Dedifferentiated amniotic fluid mesenchymal stem cell (primary cell): ENCODE measurements around the gene HECTD4.
A peak's percentile ranks its signal among the peaks of the same experiment; 100 is the strongest.
"Not testable (repeated sequence)": the region's sequence is repeated elsewhere in the genome, so short reads cannot be mapped to it uniquely, and the experiment has no call there.

Source experiments
- DNase-seq: peaks from one replicate; pipeline ENCODE4 v3.0.0-alpha.2; 2016; ENCODE audit errors: extremely low spot score

HECTD4 gene

GRCh38 chr12:112159146-112159541 is 223.1 kb downstream of the HECTD4 start:
- no peak for DNase-seq

GRCh38 chr12:112158461-112159145 is 223.6 kb downstream of the HECTD4 start:
- not testable (repeated sequence) for DNase-seq

- DNase-seq, result no peak
Measured at GRCh38 chr12:112153893-112154219, 228.4 kb downstream of the HECTD4 start.

GRCh38 chr12:112153181-112153892 is 228.9 kb downstream of the HECTD4 start:
- no peak for DNase-seq

GRCh38 chr12:112151766-112152541 is 230.3 kb downstream of the HECTD4 start:
- DNase-seq, result no peak

GRCh38 chr12:112149596-112149995 is 232.6 kb downstream of the HECTD4 start:
- DNase-seq, result no peak

GRCh38 chr12:112148031-112148513 is 234.2 kb downstream of the HECTD4 start:
- DNase-seq, result no peak

- DNase-seq, result no peak
Measured at GRCh38 chr12:112146123-112146522, 236.1 kb downstream of the HECTD4 start.

- no peak for DNase-seq
Measured at GRCh38 chr12:112140728-112141127, 241.5 kb downstream of the HECTD4 start.

GRCh38 chr12:112134731-112135130 is 247.5 kb downstream of the HECTD4 start:
- DNase-seq, result no peak

GRCh38 chr12:112133418-112133817 is 248.8 kb downstream of the HECTD4 start:
- DNase-seq, result no peak

- no peak for DNase-seq
Measured at GRCh38 chr12:112131686-112132085, 250.5 kb downstream of the HECTD4 start.

GRCh38 chr12:112130441-112130998 is 251.7 kb downstream of the HECTD4 start:
- DNase-seq, result no peak

- DNase-seq, result no peak
Measured at GRCh38 chr12:112126911-112127310, 255.3 kb downstream of the HECTD4 start.

- no peak for DNase-seq
Measured at GRCh38 chr12:112126000-112126438, 256.2 kb downstream of the HECTD4 start.

- DNase-seq, result peak; percentile 97
Measured at GRCh38 chr12:112125250-112125999, 256.8 kb downstream of the HECTD4 start, which contains the start of gene TRAFD1. Gene TRAFD1 (plus strand): TSS chr12:112125560. CDS start chr12:112130523, 4,963 bp downstream.

- no peak for DNase-seq
Measured at GRCh38 chr12:112124918-112125249, 257.3 kb downstream of the HECTD4 start.

GRCh38 chr12:112122823-112123690 is 259.2 kb downstream of the HECTD4 start:
- no peak for DNase-seq

- DNase-seq, result peak; percentile 58
Measured at GRCh38 chr12:112121780-112122565, 260.3 kb downstream of the HECTD4 start.

GRCh38 chr12:112117685-112118084 is 264.5 kb downstream of the HECTD4 start:
- DNase-seq, result no peak
